SKM-1 (cell line): ENCODE results near the gene TFEC.
"Not testable (repeated sequence)": the region's sequence is repeated elsewhere in the genome, so short reads cannot be mapped to it uniquely, and the experiment has no call there.

Experiments
- DNase-seq: peaks from one replicate; lab custom pipeline; 2025; ENCODE audit not compliant: unreplicated experiment; lab: John Stamatoyannopoulos, UW

Gene TFEC

DNA sequence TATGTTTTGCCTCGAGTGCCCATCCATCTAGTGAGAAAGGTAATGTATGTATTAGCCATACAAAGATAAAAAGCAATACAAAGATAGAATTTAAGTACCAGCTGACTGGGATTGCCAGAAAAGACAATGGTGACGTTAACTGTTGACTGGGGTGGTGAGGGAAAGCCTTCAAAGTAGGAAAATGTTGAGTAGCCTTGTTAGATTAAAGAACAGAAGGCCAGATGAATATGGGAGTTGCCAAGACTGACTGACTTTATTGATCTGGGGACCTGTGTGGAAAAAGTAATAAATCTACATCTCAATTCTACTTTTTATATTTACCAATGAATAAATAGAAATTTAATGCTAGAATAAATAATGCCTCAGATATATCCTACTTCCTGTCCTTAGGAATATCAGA is 97.7 kb downstream of the TFEC start:
- no peak for DNase-seq

DNA sequence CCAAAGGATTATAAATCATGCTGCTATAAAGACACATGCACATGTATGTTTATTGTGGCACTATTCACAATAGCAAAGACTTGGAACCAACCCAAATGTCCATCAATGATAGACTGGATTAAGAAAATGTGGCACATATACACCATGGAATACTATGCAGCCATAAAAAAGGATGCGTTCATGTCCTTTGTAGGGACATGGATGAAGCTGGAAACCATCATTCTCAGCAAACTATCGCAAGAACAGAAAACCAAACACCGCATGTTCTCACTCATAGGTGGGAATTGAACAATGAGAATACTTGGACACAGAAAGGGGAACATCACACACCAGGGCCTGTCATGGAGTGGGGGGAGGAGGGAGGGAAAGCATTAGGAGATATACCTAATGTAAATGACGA is 100.4 kb downstream of the TFEC start:
- DNase-seq = not testable (repeated sequence)

DNA sequence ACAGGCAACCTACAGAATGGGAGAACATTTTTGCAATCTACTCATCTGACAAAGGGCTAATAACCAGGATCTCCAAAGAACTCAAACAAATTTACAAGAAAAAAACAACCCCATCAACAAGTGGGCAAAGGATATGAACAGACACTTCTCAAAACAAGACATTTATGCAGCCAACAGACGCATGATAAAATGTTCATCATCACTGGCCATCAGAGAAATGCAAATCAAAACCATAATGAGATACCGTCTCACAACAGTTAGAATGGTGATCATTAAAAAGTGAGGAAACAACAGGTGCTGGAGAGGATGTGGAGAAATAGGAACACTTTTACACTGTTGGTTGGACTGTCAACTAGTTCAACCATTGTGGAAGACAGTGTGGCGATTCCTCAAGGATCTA is 100.8 kb downstream of the TFEC start:
- DNase-seq = not testable (repeated sequence)

DNA sequence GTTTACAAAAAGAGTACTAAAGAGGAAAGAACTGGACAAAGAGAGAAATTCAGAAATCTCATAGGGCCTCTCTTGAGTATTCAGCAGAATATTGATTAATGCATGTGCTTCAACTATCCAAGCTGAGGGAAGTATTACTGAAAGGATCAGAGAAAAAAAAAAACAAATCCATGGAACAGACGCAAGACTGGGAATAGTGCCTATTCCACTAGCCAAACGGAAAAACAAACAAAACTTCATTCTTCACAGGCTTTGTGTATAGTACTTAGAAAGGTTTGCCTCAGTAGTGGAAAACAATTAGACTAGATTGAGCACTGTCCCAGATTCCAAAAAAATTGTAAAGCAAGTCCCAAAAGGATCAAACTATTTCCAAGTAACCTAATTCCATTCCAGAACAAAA is 106.2 kb downstream of the TFEC start:
- no peak for DNase-seq

DNA sequence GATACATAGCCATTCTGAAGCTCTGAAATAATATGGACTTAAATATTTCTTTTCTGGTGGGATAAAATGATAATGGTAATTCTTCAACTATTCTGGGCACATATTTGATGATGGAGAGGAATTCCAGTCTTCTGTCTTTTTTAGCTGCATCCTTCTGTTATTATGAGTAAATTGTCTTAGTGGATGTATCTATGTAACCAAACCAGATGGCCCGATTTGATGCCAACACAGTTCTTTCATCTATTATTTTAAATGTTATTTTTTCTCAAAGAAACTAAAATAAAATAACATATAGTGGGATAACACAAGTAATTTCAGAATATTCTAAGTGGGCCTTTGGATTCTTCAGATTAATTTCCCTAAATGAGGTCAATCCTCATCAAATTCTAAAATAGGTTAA is 110.2 kb downstream of the TFEC start:
- DNase-seq = no peak

DNA sequence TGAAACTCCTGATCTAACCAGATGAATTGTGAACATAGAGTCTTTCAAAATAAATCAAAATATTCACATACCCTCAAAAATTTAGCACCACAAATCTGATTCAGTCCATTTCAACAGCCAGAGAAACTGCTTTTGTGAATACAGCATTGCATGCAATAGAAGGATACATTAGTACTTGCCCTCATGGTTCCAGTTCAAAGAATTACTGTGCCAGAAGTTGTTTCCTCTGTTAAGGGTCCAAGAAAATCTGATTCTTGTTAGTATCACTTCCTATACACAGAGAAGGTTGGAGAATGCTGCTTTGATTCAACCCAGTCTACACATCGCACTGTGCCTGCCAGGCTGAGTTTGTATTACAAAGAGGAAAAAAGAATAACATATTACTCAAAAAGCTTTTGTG is 115.6 kb downstream of the TFEC start:
- DNase-seq = no peak

DNA sequence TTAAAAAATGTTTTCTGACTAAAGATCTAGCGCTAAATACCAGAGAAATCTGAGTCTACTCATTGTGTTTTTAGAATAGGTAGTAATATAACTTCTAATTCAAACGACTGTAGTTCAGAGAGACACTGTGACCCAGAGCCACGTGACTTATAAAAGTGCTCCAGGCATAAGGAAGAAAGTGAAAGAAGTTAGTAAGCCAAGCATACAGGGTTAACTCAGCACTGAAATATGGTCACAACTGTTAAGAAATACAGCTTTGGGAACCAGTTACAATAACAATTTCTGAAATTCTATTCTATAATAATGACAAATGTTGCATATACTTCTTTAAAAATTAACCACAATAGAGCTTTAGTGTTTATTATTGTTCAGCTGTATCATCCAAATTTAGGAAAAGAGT is 119.1 kb downstream of the TFEC start:
- DNase-seq = no peak

GRCh38 chr7:115910541-115911164 is 119.9 kb downstream of the TFEC start:
- DNase-seq = peak; percentile 65

- no peak for DNase-seq
These were observed 123.8 kb downstream of the TFEC start for GRCh38 chr7:115906731-115907130.

- no peak for DNase-seq
These were observed 140.9 kb downstream of the TFEC start for GRCh38 chr7:115889669-115889984.

GRCh38 chr7:115888981-115889668 is 141.4 kb downstream of the TFEC start:
- DNase-seq = no peak

- no peak for DNase-seq
These were observed 145.0 kb downstream of the TFEC start for GRCh38 chr7:115885550-115885949.
